Stimulated activated CD4-positive, alpha-beta T cell treated with anti-CD3 and anti-CD28 coated beads, TNF-alpha, amount 100 ng/mL, for 24 hours (primary cell): ENCODE results near the gene USP51.
"Not testable (repeated sequence)": the region's sequence is repeated elsewhere in the genome, so short reads cannot be mapped to it uniquely, and the experiment has no call there.

Source experiments
- DNase-seq, 3 experiments: peaks; one replicate each; pipeline ENCODE4 v3.0.0-alpha.2; 2020; ENCODE audit warnings: low read depth in 3 of 3

USP51 gene

GRCh38 chrX:55465108-55465507 is 24.5 kb downstream of the USP51 start:
- DNase-seq = not testable (repeated sequence)

- DNase-seq = not testable (repeated sequence)
Observed at GRCh38 chrX:55464050-55464449, 25.6 kb downstream of the USP51 start.

- not testable (repeated sequence) for DNase-seq
Observed at GRCh38 chrX:55459926-55460325, 29.7 kb downstream of the USP51 start.

- not testable (repeated sequence) for DNase-seq
Observed at GRCh38 chrX:55459426-55459825, 30.2 kb downstream of the USP51 start.

- not testable (repeated sequence) for DNase-seq
Observed at GRCh38 chrX:55455708-55456107, 33.9 kb downstream of the USP51 start.

GRCh38 chrX:55452833-55453124 is 36.9 kb downstream of the USP51 start:
- DNase-seq = no peak

GRCh38 chrX:55451990-55452832 is 37.4 kb downstream of the USP51 start, which contains the start of gene MAGEH1:
Gene MAGEH1, plus strand, starts transcription at chrX:55452127. Its CDS starts 248 bp downstream, at chrX:55452375.
- peak; percentile 61 to 78 (median 68) for DNase-seq

- no peak for DNase-seq
Observed at GRCh38 chrX:55451626-55451989, 38.0 kb downstream of the USP51 start.

GRCh38 chrX:55451141-55451540 is 38.5 kb downstream of the USP51 start:
- DNase-seq = no peak

- DNase-seq = no peak
Observed at GRCh38 chrX:55450259-55450658, 39.4 kb downstream of the USP51 start.

GRCh38 chrX:55443468-55443867 is 46.2 kb downstream of the USP51 start:
- DNase-seq = not testable (repeated sequence)
